GM12872 (cell line): Measurements from ENCODE around the gene ADGRG3.

Experiments used
- TF ChIP-seq, protein P1 (sequence below): IDR thresholded peaks from 3 replicates; pipeline ENCODE4 v1.5.1; 2011; ENCODE audit warnings: low read depth, mild to moderate bottlenecking, low read length, moderate library complexity; ENCODE audit not compliant: insufficient read depth

Gene ADGRG3

DNA sequence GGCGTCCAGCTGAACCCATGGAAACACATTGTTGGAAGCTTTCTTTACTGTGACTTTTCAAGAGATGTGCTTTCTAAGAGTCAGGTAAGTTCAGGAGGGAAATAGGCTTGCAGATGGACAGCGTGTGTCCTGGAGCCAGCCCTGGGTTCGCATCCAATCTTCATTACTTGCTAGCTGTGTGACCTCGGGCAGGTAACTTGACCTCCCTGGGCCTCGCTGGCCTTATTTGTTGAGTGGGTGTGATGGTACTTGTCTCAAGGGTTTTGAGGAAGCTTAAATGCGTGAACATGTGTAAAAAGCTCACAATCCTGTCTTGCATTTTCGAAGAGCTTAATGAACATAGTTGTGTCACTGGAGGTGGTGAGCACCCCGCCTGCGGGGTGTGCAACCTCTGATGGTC lies 27.9 kb upstream of the ADGRG3 start:
- TF ChIP-seq, protein P1, sequence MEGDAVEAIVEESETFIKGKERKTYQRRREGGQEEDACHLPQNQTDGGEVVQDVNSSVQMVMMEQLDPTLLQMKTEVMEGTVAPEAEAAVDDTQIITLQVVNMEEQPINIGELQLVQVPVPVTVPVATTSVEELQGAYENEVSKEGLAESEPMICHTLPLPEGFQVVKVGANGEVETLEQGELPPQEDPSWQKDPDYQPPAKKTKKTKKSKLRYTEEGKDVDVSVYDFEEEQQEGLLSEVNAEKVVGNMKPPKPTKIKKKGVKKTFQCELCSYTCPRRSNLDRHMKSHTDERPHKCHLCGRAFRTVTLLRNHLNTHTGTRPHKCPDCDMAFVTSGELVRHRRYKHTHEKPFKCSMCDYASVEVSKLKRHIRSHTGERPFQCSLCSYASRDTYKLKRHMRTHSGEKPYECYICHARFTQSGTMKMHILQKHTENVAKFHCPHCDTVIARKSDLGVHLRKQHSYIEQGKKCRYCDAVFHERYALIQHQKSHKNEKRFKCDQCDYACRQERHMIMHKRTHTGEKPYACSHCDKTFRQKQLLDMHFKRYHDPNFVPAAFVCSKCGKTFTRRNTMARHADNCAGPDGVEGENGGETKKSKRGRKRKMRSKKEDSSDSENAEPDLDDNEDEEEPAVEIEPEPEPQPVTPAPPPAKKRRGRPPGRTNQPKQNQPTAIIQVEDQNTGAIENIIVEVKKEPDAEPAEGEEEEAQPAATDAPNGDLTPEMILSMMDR, result no peak

DNA sequence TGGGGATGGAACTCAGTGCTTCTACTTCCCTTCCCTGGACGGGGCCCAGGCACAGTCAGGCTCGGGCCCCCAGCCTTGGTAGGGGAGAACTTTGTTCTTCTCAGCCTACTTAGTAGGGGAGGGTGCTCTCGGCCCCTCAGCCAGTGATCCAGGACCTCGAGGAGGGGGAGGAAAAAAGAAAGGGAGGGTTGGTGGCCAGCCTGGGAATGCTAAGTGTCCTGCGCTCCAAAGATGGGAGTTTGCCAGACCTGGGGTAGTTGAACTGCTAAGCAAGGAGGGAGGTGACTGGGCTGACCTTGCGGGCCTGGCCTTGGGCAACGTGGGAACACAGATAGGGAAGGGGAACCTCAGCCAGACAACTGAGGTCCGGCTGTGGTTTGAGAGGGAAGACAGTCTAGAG lies 27.5 kb upstream of the ADGRG3 start:
- TF ChIP-seq, protein P1, result no peak

DNA sequence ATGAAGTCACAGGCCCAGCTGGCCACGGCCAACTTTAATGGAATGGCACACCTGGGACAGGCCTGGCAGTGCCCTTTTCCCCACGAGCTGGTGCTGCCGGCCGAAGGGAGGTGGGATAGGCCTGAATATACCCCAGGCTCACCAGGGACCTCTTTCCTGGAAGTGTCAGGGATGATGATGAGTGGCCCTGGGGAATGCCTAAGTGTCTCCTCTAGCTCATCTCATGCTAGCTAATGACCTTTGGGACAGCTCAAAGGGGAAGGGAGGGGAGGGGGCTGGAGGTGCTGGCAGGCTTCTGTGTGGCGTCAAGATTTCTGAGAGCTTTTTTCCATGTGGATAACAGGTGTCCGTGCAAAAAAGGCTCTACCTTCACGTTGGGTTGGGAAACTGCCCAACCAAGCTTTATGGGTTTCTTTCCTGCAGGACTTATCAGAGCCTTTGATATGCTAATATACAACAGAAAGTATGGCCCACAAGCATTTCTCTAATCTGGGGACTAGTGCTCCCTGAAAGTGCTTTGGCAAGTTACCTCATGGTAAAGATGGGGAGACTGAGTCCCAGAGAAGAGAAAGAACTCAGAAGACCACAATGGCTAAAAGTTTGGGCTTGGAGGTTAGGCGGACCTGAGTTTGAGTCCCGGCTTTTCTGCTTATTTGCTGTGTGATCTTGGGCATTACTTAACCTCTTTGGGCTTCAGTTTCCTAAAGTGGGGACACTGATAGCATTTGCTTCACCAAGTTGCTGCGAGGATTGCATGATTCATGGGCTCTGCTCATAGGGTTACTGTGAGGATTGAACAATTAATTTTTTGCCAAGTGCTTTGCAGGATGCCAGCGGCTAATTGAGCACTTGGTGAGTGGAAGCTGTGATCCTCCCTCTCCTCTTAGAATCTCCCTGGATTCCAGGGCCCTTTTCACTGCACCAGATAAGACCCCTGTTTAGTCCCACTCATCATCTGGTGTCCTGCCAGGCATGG lies 25.7 kb upstream of the ADGRG3 start:
- TF ChIP-seq, protein P1, result no peak

DNA sequence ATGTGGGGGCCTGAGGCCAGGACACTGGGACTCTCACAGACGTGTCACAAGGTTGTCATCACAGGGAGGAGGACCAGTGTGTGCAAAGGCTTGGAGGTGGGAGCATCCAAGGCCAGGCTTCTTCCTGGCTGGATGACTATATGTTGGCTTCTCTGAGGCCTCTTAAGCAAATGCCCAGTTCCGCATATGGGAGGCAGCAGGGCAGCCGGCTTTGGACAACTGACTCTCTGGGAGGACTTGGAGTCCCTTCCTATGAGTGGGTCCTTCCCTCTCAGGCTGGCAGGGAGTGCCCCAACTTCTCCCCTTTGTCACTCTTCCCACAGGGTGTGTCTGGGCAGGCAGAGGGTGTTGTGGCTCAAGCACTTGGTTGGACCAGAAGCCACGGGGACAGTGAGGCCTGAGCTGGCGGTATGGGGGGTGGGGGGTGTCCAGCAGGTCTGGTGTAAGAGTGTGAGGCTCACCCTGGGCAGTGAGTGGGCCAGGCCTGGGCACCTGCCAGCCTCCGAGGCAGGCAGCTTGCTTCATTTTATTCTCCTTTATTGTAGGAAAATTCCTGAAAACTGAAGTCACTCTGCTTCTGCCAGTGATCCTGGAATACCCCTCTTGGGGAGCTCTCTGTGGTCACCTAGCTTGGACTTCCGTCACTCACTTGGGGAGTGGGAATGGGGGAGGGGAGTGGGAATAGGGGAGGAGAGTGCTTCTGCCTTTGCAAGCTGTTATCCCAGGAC lies 24.8 kb upstream of the ADGRG3 start:
- TF ChIP-seq, protein P1, result no peak

DNA sequence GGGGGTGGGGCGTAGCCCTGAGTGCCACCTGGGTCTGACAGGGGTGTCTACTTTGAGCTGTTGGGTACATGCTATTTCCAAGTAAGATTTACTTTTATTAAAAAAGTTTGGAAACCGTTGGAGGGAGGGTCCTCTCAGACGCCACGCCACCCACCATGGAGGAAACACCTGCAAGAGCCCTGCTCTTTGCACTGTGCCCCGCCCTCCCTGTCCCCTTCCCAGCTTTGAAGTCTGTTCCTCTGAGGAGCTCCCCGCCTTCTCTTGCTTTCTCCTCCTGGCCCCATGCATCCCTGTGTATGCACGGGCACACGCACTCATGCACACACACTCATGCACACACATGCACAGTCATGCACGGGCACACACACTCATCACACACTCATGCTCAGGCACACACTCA lies 24.2 kb upstream of the ADGRG3 start:
- TF ChIP-seq, protein P1, result no peak

DNA sequence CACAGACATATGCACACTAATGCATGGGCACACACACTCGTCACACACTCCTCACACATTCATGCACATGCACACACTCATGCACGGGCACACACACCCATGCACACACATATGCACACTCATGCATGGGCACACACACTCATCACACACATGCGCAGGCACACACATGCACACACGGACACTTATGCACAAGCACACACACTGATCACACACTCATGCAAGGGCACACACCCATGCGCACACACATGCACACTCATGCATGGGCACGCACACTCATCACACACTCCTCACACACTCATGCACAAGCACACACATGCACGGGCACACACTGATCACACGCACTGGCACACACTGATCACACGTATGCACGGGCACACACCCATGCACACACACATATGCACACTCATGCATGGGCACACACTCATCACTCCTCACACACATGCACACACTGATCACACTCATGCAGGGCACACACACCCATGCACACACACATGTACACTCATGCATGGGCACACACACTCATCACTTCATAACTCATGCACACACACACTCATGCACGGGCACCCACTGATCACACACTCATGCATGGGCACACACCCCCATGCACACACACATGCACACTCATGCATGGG lies 23.6 kb upstream of the ADGRG3 start:
- TF ChIP-seq, protein P1, result no peak

DNA sequence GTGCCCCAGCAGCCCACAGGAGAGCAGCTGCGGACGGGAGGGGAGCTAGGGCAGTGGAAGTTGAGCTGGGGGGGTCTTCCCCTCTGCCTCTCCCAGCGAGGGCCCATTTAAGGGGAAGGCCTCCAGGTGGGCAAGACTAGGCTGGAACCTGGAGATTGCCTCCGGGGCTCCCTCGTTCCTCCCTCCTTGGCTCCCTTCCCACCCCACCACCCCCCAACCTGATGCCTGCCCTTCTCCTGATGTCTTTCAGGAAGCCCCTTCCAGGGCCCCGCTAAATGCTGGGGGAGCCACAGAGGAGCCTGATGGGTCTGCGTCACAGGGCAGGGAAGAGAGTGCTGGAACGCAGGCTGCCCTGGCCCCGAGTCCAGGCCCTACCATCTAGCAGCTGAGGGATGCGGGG lies 22.9 kb upstream of the ADGRG3 start:
- TF ChIP-seq, protein P1, result no peak
